HFF-Myc (cell line): ENCODE measurements around the gene PROCR.

Source experiments
- DNase-seq: peaks from one replicate; pipeline ENCODE4 v3.0.0-alpha.2; 2011; ENCODE audit warnings: low read depth; ENCODE audit errors: extremely low read depth
- H3K4me3 ChIP-seq: replicated peaks from 2 replicates; pipeline ENCODE4 v1.5.1; 2011; ENCODE audit warnings: low read depth, mild to moderate bottlenecking, control low read depth, low read length
- TF ChIP-seq, protein P1 (sequence below): IDR thresholded peaks from 2 replicates; pipeline ENCODE4 v1.5.1; 2012; ENCODE audit warnings: mild to moderate bottlenecking, low read depth, low read length, control low read depth; ENCODE audit errors: missing control alignments

Gene PROCR

DNA sequence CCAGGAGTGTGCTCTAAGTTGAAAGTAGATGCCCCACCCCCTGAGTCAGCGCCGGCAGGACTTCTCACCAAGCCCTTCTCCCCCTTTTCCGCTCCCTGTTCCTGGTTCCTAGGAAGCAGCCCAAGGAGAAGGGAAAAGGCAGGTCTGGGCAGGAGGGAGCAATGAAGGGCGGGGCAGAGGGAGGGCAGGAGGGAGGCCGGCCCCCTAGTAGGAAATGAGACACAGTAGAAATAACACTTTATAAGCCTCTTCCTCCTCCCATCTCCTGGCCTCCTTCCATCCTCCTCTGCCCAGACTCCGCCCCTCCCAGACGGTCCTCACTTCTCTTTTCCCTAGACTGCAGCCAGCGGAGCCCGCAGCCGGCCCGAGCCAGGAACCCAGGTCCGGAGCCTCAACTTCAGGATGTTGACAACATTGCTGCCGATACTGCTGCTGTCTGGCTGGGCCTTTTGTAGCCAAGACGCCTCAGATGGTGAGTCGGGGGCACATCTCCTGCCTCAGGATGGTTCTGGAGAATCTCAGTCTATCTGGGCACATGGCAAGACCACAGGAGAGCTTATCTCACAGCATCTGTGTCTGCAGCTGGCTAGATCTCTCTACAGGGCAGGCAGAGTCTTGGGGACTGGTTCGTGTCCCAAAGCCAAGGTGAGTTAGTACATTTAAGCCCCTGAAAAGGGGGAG is at the start of gene PROCR:
Gene PROCR, plus strand, starts transcription at position 320 of the 681 bp plus-strand sequence. Its CDS starts 83 bp downstream, at position 403.
- H3K4me3 ChIP-seq, result peak within 1 kb of the TSS; percentile 54

DNA sequence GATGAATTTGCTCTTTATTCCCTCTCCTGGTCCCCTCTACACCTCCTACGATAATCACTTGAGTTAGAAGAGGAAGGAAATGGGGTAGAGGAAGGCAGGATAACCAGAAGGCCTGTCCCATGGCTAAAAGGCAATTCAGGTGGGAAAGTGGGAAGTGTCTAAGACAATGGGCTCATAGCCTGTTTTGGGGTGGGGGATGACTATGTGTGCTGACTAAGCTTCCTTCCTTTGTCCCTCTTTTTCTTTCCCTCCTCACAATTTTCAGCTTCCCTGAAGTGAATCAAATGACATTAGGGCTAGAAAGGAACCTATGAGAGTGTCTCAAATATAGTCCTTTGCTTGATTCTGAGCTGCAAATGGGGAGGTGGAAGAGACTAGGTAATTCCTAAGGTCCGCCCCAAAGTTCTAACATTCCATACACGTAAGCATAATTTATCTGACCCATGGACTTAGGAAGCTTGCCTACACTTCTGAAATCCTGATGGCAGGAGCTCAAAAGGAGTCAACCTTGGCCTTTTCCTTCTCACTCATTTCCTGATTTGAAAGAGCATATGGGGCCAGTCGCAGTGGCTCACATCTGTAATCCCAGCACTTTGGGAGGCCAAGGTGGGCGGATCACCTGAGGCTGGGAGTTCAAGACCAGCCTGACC is 49.0 kb upstream of the PROCR start:
- DNase-seq, result no peak
- no peak overlapping the region for H3K4me3 ChIP-seq
- TF ChIP-seq, protein P1, sequence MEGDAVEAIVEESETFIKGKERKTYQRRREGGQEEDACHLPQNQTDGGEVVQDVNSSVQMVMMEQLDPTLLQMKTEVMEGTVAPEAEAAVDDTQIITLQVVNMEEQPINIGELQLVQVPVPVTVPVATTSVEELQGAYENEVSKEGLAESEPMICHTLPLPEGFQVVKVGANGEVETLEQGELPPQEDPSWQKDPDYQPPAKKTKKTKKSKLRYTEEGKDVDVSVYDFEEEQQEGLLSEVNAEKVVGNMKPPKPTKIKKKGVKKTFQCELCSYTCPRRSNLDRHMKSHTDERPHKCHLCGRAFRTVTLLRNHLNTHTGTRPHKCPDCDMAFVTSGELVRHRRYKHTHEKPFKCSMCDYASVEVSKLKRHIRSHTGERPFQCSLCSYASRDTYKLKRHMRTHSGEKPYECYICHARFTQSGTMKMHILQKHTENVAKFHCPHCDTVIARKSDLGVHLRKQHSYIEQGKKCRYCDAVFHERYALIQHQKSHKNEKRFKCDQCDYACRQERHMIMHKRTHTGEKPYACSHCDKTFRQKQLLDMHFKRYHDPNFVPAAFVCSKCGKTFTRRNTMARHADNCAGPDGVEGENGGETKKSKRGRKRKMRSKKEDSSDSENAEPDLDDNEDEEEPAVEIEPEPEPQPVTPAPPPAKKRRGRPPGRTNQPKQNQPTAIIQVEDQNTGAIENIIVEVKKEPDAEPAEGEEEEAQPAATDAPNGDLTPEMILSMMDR, result no peak

More for the DNA sequence above, at the start of gene PROCR:
- TF ChIP-seq, protein P1, result no peak
- DNase-seq, result peak; percentile 90

DNA sequence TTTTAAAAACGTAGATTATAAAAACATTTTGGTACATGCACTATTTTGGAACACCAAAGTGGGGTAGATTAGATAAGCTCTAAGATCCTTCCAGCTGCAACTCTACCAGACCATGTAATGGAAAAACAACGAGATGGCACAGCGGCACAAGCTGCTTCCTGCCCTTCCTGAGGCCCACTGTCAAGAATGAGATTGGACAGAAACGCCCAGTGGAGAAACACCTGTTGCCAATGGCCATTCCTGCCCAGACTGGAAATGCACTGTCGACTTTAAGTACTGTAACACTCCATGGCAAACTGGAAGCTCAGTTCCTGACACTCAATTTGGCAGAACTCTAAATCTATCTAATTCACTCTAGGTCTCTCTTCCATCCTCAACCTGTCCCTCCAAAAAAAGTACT is 46.1 kb upstream of the PROCR start:
- DNase-seq, result no peak
- H3K4me3 ChIP-seq, result no peak overlapping the region
- TF ChIP-seq, protein P1, result no peak

DNA sequence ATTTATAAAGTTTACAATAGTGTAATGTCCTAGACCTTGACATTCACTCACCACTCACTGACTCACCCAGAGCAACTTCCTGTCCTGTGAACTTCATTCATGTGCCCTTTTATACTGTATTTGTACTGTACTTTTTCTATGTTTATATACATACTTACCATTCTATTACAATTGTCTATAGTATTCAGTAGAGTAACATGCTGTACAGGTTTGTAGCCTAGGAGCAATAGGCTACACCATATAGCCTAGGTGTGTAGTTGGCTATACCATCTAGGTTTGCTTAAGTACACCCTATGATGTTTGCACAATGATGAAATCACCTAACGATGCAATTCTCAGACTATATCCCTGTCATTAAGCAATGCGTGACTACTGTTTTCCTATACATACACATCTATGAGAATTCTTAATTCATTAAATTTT is 42.2 kb upstream of the PROCR start:
- no peak for DNase-seq
- H3K4me3 ChIP-seq, result no peak overlapping the region
- TF ChIP-seq, protein P1, result no peak

DNA sequence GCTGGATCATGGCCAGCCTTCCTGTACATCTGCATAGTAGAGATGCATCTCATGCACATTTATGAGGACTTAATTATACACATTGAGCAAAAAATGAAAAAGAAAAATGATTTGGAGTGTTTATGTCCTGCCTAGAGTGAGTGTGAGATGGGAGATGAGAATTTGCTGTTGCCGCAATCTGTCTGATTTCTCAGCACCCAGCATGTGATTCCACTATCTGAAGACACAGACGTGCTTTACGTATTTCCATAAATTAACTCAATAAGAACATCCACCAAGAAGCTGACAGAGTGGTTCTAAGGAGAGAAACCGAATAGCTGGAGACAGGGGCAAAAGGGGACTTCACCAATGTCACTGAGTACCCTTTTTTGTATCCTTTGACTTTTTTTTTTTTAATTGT is 39.9 kb upstream of the PROCR start:
- no peak overlapping the region for H3K4me3 ChIP-seq
- DNase-seq, result no peak
- TF ChIP-seq, protein P1, result no peak

DNA sequence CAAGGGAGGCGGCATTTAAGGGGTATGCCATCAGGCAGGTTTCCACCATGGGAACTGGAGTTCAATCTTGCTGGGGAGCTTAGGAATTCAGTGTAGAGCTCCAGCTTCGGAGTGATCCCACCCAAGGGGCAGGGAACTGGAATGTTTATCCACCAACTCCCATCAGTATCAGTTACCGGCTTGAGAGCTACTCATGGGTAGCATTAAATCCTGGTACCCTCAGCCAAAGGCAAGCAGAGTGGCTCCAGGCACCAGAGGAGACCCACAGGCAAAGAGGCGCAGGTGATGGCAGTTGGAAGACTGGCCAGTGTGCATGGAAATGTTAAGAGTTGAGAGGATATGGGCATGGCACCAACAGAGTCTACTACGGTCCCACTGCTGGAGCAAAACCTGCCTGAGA is 38.8 kb upstream of the PROCR start:
- no peak overlapping the region for H3K4me3 ChIP-seq
- DNase-seq, result no peak
- TF ChIP-seq, protein P1, result no peak
